ENCODE measurements around the gene SEC11A. TPM values are rescaled to one million over a fixed set of nuclear protein-coding genes. Genes with fewer than 3 reads are reported as not detected.

Gene SEC11A
- total RNA-seq, 1 experiment from 2014 or later = 140 TPM

DNA sequence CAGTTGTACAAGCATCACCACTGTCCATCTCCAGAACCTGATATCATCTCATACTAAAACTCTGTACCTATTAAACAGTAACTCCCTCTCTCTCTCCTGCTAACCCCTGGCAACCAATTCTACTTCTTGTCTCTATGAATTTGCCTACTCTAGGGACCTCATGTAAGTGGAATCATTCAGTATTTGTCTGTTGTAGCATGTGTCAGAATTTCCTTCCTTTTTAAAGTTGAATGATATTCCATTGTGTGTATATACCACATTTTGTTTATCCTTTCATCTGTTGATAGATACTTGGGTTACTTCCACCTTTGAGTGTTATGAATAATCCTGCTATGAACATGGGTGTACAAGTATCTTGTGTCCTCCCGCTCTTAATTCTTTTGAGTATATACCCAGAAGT lies 49.0 kb upstream of the SEC11A start:
- no peak overlapping the region for H3K4me2 ChIP-seq (ENCODE audit: low read length)
- peaks cover 30% of the 10 kb centered on the region; the same call in 1 of the 2 replicates for H4K20me1 ChIP-seq (ENCODE audit: low read length)
- ChIA-PET CTCF (no interaction called here), POLR2A (ENCODE audit: unreplicated experiment) (no interaction called here)
- no peak for ATAC-seq
- H3K9ac ChIP-seq (ENCODE audit: low read length) = no peak overlapping the region
- peaks cover 97% of the 10 kb centered on the region for H3K79me2 ChIP-seq (ENCODE audit: low read length)
- H2AFZ ChIP-seq (ENCODE audit: low read length) = no peak overlapping the region
- no peak overlapping the region for H3K4me3 ChIP-seq (ENCODE audit: low read length)
- H3K27me3 ChIP-seq (ENCODE audit: low read length) = no peaks in the 10 kb centered on the region
- no peak for TF ChIP-seq EZH2 (IDR thresholded peaks at IDR 0.05; ENCODE audit: low read length, unreplicated experiment)
- H3K9me3 ChIP-seq (ENCODE audit: low read length) = no peaks in the 10 kb centered on the region
- no peaks in the 10 kb centered on the region for H3K9me2 ChIP-seq (replicated peaks; ENCODE audit: low read length)
- no TSS peak for BruUV-seq (replicated peaks)
- H3F3A ChIP-seq (ENCODE audit: low read length, unreplicated experiment) = no peaks in the 10 kb centered on the region
- H3K4me1 ChIP-seq (ENCODE audit: insufficient read depth, low read length) = peaks cover 12% of the 10 kb centered on the region
- peaks cover 14% of the 10 kb centered on the region; the same call in 1 of the 2 replicates for H3K36me3 ChIP-seq (ENCODE audit: low read depth, low read length)
- DNase-seq = no peak
- intact Hi-C loops (cut with micrococcal nuclease) = no loop called here
- H3K27ac ChIP-seq (ENCODE audit: low read length) = no peak overlapping the region

DNA sequence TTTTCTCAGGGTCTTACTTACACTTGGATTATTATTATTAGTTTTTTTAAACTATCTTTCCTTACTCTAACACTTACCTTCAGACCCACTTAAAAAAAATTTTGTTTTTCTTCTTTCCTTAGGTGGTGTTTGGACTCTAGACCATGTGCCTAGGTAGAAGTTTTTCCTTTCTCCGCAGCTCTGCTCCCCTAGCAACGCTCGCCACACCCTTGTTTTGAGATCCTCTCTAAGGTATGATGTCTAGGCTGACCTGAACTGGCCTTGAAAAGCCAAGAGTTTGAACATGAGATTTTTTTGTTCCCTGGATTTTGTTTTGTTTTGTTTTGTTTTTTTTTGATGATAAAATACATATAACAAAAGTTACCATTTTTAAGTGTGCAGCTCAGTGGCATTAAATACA lies 48.6 kb upstream of the SEC11A start:
- intact Hi-C loops (cut with micrococcal nuclease) = no loop called here

DNA sequence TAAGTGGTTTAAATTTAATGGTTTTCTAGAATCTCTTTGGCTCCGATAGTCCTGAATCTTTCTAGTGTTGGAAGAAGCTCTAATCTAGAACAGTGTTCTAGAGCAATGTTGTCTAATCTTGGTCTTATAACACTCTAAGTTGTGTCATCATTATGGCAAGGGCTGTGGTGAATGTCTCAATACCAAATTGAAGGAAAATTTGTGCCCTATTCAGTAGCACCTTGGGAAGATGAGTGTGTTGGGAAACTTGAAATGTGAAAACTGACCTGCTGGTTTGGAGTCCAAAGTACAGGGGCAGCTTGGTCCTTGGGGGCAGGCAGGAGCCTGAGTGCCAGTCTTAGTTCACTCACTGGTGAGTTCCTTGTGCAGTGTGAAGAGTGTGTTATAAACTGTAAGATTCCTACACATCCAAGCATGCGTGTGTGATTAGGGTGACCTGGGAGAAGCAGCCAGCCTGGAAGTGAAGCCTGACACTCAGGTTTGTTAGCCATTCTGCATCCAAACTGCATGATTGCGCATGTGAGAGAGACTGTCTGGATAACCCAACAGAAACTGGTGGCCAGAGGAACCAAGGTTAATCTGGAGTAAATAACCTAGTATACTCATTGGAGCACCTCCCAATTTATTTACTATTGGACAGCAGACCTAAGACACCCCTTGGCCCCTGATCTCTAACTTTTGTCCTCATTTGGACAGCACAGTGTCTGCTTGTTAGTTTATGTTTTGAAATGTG lies 47.1 kb upstream of the SEC11A start:
- H3K9ac ChIP-seq (ENCODE audit: low read length) = no peak overlapping the region
- peaks cover 35% of the 10 kb centered on the region; the same call in 1 of the 2 replicates for H4K20me1 ChIP-seq (ENCODE audit: low read length)
- H3K27ac ChIP-seq (ENCODE audit: low read length) = no peak overlapping the region
- no peak overlapping the region for H3K4me3 ChIP-seq (ENCODE audit: low read length)
- no peaks in the 10 kb centered on the region for H3K9me2 ChIP-seq (replicated peaks; ENCODE audit: low read length)
- DNase-seq (no peak), ATAC-seq (no peak)
- no TSS peak for BruUV-seq (replicated peaks)
- intact Hi-C loops (cut with micrococcal nuclease) = no loop called here
- no peak for TF ChIP-seq EZH2phosphoT487 (IDR thresholded peaks at IDR 0.05; ENCODE audit: borderline replicate concordance, low read length)
- TF ChIP-seq EZH2 (IDR thresholded peaks at IDR 0.05; ENCODE audit: low read length, unreplicated experiment) = no peak
- no peaks in the 10 kb centered on the region for H3F3A ChIP-seq (ENCODE audit: low read length, unreplicated experiment)
- H3K27me3 ChIP-seq (ENCODE audit: low read length) = no peaks in the 10 kb centered on the region
- POLR2A ChIA-PET (ENCODE audit: unreplicated experiment) = no interaction called here
- no peak overlapping the region for H3K4me2 ChIP-seq (ENCODE audit: low read length)
- H3K36me3 ChIP-seq (ENCODE audit: low read depth, low read length) = peaks cover 8% of the 10 kb centered on the region; the same call in 1 of the 2 replicates
- no peaks in the 10 kb centered on the region for H3K9me3 ChIP-seq (ENCODE audit: low read length)
- H3K4me1 ChIP-seq (ENCODE audit: insufficient read depth, low read length) = peaks cover 12% of the 10 kb centered on the region
- CTCF ChIA-PET = no interaction called here
- H2AFZ ChIP-seq (ENCODE audit: low read length) = no peak overlapping the region
- H3K79me2 ChIP-seq (ENCODE audit: low read length) = peaks cover 97% of the 10 kb centered on the region

More for the DNA sequence above, 48.6 kb upstream of the SEC11A start:
- no peak overlapping the region for H2AFZ ChIP-seq (ENCODE audit: low read length)
- CTCF ChIA-PET = no interaction called here
- no TSS peak for BruUV-seq (replicated peaks)
- no peak overlapping the region for H3K4me3 ChIP-seq (ENCODE audit: low read length)
- H3K36me3 ChIP-seq (ENCODE audit: low read depth, low read length) = peaks cover 14% of the 10 kb centered on the region; the same call in 1 of the 2 replicates
- peaks cover 97% of the 10 kb centered on the region for H3K79me2 ChIP-seq (ENCODE audit: low read length)
- no peak overlapping the region for H3K9ac ChIP-seq (ENCODE audit: low read length)
- TF ChIP-seq EZH2 (IDR thresholded peaks at IDR 0.05; ENCODE audit: low read length, unreplicated experiment) = no peak
- TF ChIP-seq, protein P1, sequence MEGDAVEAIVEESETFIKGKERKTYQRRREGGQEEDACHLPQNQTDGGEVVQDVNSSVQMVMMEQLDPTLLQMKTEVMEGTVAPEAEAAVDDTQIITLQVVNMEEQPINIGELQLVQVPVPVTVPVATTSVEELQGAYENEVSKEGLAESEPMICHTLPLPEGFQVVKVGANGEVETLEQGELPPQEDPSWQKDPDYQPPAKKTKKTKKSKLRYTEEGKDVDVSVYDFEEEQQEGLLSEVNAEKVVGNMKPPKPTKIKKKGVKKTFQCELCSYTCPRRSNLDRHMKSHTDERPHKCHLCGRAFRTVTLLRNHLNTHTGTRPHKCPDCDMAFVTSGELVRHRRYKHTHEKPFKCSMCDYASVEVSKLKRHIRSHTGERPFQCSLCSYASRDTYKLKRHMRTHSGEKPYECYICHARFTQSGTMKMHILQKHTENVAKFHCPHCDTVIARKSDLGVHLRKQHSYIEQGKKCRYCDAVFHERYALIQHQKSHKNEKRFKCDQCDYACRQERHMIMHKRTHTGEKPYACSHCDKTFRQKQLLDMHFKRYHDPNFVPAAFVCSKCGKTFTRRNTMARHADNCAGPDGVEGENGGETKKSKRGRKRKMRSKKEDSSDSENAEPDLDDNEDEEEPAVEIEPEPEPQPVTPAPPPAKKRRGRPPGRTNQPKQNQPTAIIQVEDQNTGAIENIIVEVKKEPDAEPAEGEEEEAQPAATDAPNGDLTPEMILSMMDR (conservative IDR thresholded peaks at IDR 0.05; ENCODE audit: low read depth, low read length) = no peak
- no peak overlapping the region for H3K27ac ChIP-seq (ENCODE audit: low read length)
- POLR2A ChIA-PET (ENCODE audit: unreplicated experiment) = no interaction called here
- no peaks in the 10 kb centered on the region for H3K9me3 ChIP-seq (ENCODE audit: low read length)
- H3K27me3 ChIP-seq (ENCODE audit: low read length) = no peaks in the 10 kb centered on the region
- no peaks in the 10 kb centered on the region for H3K9me2 ChIP-seq (replicated peaks; ENCODE audit: low read length)
- DNase-seq (no peak), ATAC-seq (no peak)
- H3F3A ChIP-seq (ENCODE audit: low read length, unreplicated experiment) = no peaks in the 10 kb centered on the region
- H3K4me2 ChIP-seq (ENCODE audit: low read length) = no peak overlapping the region
- peaks cover 12% of the 10 kb centered on the region for H3K4me1 ChIP-seq (ENCODE audit: insufficient read depth, low read length)
- peaks cover 32% of the 10 kb centered on the region; the same call in 1 of the 2 replicates for H4K20me1 ChIP-seq (ENCODE audit: low read length)

Measured in PC-3 (cell line).